HG02678 (cell line): ENCODE results near the gene LRRC1.

ENCODE experiments used
- ATAC-seq: cut with Tn5 transposase; IDR thresholded peaks from one replicate; pipeline ENCODE4 v1.9.1; 2021; ENCODE audit warnings: mild to moderate bottlenecking, moderate library complexity; ENCODE audit not compliant: unreplicated experiment

The LRRC1 gene

GRCh38 chr6:53878808-53879207 is 84.0 kb downstream of the LRRC1 start:
- ATAC-seq = no peak

- no peak for ATAC-seq
Observed at GRCh38 chr6:53879608-53880007, 84.8 kb downstream of the LRRC1 start.

- no peak for ATAC-seq
Observed at GRCh38 chr6:53887316-53887715, 92.5 kb downstream of the LRRC1 start.

- ATAC-seq = no peak
Observed at GRCh38 chr6:53888931-53889330, 94.1 kb downstream of the LRRC1 start.

GRCh38 chr6:53889365-53889764 is 94.6 kb downstream of the LRRC1 start:
- no peak for ATAC-seq

- peak; percentile 64 for ATAC-seq
Observed at GRCh38 chr6:53892707-53893106, 97.9 kb downstream of the LRRC1 start.

GRCh38 chr6:53894091-53894490 is 99.3 kb downstream of the LRRC1 start:
- peak; percentile 83 for ATAC-seq

GRCh38 chr6:53896196-53896595 is 101.4 kb downstream of the LRRC1 start:
- no peak for ATAC-seq

GRCh38 chr6:53898026-53898795 is 103.4 kb downstream of the LRRC1 start:
- no peak for ATAC-seq

- ATAC-seq = no peak
Observed at GRCh38 chr6:53899512-53899911, 104.7 kb downstream of the LRRC1 start.

GRCh38 chr6:53903357-53903756 is 108.6 kb downstream of the LRRC1 start:
- no peak for ATAC-seq

GRCh38 chr6:53906103-53906502 is 111.3 kb downstream of the LRRC1 start:
- no peak for ATAC-seq

- ATAC-seq = no peak
Observed at GRCh38 chr6:53906842-53907241, 112.0 kb downstream of the LRRC1 start.

- no peak for ATAC-seq
Observed at GRCh38 chr6:53910834-53911233, 116.0 kb downstream of the LRRC1 start.

GRCh38 chr6:53912661-53913060 is 117.9 kb downstream of the LRRC1 start:
- ATAC-seq = no peak

GRCh38 chr6:53913286-53913685 is 118.5 kb downstream of the LRRC1 start:
- ATAC-seq = no peak

- ATAC-seq = no peak
Observed at GRCh38 chr6:53915026-53915691, 120.4 kb downstream of the LRRC1 start.

GRCh38 chr6:53916804-53917463 is 122.1 kb downstream of the LRRC1 start:
- ATAC-seq = peak; percentile 59

GRCh38 chr6:53917464-53917842 is 122.6 kb downstream of the LRRC1 start:
- ATAC-seq = peak; percentile 69

GRCh38 chr6:53918854-53919510 is 124.2 kb downstream of the LRRC1 start:
- ATAC-seq = no peak

GRCh38 chr6:53919881-53920360 is 125.1 kb downstream of the LRRC1 start:
- ATAC-seq = no peak
